ENCODE data around the gene MAPRE3.

The MAPRE3 gene

DNA sequence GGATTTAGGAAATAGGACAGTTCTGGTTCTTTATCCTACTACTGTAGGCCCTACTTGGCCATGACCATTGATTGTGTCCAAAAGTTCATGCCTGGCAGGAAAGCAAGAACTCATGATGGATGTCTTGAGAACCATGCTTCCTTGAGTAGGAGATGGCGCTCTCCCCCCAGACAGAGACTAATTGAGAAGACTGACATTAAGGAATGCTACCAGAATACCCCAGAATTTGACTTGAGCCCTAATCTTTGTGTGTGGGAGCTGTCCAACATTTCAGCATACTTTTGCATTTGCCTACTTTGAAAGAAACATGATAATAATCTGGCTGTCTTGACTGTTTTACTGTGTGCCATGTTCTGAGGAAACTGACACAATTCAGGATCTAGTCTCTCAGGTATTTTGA is 23.3 kb downstream of the MAPRE3 start:
- no peaks in the 10 kb centered on the region for H3K9me3 ChIP-seq (ENCODE audit: insufficient read depth, low read length)

DNA sequence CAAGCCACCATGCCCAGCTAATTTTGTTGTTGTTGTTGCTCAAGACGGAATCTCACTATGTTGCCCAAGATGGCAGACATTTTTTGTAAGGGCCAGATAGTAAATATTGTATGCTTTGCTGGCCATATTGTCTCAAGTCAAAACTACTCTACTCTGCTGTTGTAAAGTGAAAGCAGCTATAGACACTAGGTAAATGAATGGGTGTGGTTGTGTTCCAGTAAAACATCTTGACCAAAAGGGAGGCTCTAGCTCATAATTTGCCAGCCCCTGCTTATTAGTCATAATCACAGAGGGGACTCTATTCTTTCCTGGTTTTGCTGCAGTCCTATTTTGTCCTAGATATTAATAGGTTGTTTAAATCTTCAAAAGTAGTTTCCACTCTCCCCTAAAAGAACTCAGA is 24.5 kb downstream of the MAPRE3 start:
- H3K27ac ChIP-seq (ENCODE audit: low read depth, low read length): no peak overlapping the region
- no peak overlapping the region for H3K9ac ChIP-seq (ENCODE audit: low read length)
- no peaks in the 10 kb centered on the region for H3K9me2 ChIP-seq (replicated peaks; ENCODE audit: insufficient read depth, low read length)
- H3K79me2 ChIP-seq (ENCODE audit: insufficient read depth, low read length): no peaks in the 10 kb centered on the region
- no peaks in the 10 kb centered on the region for H3K9me3 ChIP-seq (ENCODE audit: insufficient read depth, low read length)
- TF ChIP-seq EZH2phosphoT487 (conservative IDR thresholded peaks at IDR 0.05; ENCODE audit: low read length): no peak
- TF ChIP-seq, protein P1, sequence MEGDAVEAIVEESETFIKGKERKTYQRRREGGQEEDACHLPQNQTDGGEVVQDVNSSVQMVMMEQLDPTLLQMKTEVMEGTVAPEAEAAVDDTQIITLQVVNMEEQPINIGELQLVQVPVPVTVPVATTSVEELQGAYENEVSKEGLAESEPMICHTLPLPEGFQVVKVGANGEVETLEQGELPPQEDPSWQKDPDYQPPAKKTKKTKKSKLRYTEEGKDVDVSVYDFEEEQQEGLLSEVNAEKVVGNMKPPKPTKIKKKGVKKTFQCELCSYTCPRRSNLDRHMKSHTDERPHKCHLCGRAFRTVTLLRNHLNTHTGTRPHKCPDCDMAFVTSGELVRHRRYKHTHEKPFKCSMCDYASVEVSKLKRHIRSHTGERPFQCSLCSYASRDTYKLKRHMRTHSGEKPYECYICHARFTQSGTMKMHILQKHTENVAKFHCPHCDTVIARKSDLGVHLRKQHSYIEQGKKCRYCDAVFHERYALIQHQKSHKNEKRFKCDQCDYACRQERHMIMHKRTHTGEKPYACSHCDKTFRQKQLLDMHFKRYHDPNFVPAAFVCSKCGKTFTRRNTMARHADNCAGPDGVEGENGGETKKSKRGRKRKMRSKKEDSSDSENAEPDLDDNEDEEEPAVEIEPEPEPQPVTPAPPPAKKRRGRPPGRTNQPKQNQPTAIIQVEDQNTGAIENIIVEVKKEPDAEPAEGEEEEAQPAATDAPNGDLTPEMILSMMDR (IDR thresholded peaks at IDR 0.05; ENCODE audit: insufficient read depth, low read length, poor library complexity, severe bottlenecking): no peak
- no peaks in the 10 kb centered on the region for H4K20me1 ChIP-seq (ENCODE audit: low read depth, low read length)
- no peak overlapping the region for H3K4me2 ChIP-seq (ENCODE audit: low read depth, low read length, poor library complexity, severe bottlenecking)
- H3K4me3 ChIP-seq (ENCODE audit: insufficient read depth, low read length, poor library complexity, severe bottlenecking): no peak overlapping the region
- H3F3A ChIP-seq (ENCODE audit: insufficient read depth): no peaks in the 10 kb centered on the region
- no peaks in the 10 kb centered on the region for H3K27me3 ChIP-seq (ENCODE audit: low read length)
- no peaks in the 10 kb centered on the region for H3K36me3 ChIP-seq (ENCODE audit: low read length)
- no peak overlapping the region for H2AFZ ChIP-seq (ENCODE audit: low read depth, low read length, severe bottlenecking)

More for the DNA sequence above, 23.3 kb downstream of the MAPRE3 start:
- Histone ChIP-seq H3F3A (ENCODE audit: insufficient read depth) (no peaks in the 10 kb centered on the region), H4K20me1 (ENCODE audit: low read depth, low read length) (no peaks in the 10 kb centered on the region), H3K79me2 (ENCODE audit: insufficient read depth, low read length) (no peaks in the 10 kb centered on the region), H3K4me2 (ENCODE audit: low read depth, low read length, poor library complexity, severe bottlenecking) (no peak overlapping the region), H2AFZ (ENCODE audit: low read depth, low read length, severe bottlenecking) (no peak overlapping the region), H3K27ac (ENCODE audit: low read depth, low read length) (no peak overlapping the region), H3K4me3 (ENCODE audit: insufficient read depth, low read length, poor library complexity, severe bottlenecking) (no peak overlapping the region), H3K9ac (ENCODE audit: low read length) (no peak overlapping the region), H3K9me2 (replicated peaks; ENCODE audit: insufficient read depth, low read length) (no peaks in the 10 kb centered on the region), H3K36me3 (ENCODE audit: low read length) (no peaks in the 10 kb centered on the region), H3K27me3 (ENCODE audit: low read length) (no peaks in the 10 kb centered on the region)
- TF ChIP-seq EZH2phosphoT487 (conservative IDR thresholded peaks at IDR 0.05; ENCODE audit: low read length): no peak
- TF ChIP-seq, protein P1 (IDR thresholded peaks at IDR 0.05; ENCODE audit: insufficient read depth, low read length, poor library complexity, severe bottlenecking): no peak

DNA sequence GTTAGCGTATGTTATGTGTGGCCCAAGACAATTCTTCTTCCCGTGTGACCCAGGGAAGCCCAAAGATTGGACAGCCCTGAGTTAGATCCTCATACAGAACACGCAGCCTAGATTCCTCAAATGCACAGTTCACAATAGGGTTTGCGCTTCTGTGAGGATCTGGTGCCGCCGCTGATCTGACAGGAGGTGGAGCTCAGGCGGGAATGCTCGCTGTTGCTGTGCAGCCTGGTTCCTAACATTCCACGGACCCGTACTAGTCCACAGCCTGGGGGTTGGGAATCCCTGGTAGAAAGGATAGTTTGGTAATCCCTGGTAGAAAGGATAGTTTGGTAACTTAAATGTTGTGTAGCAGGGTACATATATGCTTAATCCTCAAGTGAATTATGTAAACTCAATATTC is 27.0 kb downstream of the MAPRE3 start:
- Histone ChIP-seq H3K27me3 (ENCODE audit: low read length) (no peaks in the 10 kb centered on the region), H3K4me3 (ENCODE audit: insufficient read depth, low read length, poor library complexity, severe bottlenecking) (no peak overlapping the region), H3K79me2 (ENCODE audit: insufficient read depth, low read length) (no peaks in the 10 kb centered on the region), H2AFZ (ENCODE audit: low read depth, low read length, severe bottlenecking) (no peak overlapping the region), H3K4me2 (ENCODE audit: low read depth, low read length, poor library complexity, severe bottlenecking) (no peak overlapping the region), H3K9me2 (replicated peaks; ENCODE audit: insufficient read depth, low read length) (no peaks in the 10 kb centered on the region), H4K20me1 (ENCODE audit: low read depth, low read length) (no peaks in the 10 kb centered on the region), H3K9ac (ENCODE audit: low read length) (no peak overlapping the region), H3F3A (ENCODE audit: insufficient read depth) (no peaks in the 10 kb centered on the region), H3K27ac (ENCODE audit: low read depth, low read length) (no peak overlapping the region), H3K9me3 (ENCODE audit: insufficient read depth, low read length) (no peaks in the 10 kb centered on the region), H3K36me3 (ENCODE audit: low read length) (no peaks in the 10 kb centered on the region)
- TF ChIP-seq EZH2phosphoT487 (conservative IDR thresholded peaks at IDR 0.05; ENCODE audit: low read length): no peak
- TF ChIP-seq, protein P1 (IDR thresholded peaks at IDR 0.05; ENCODE audit: insufficient read depth, low read length, poor library complexity, severe bottlenecking): no peak
